GM23338 (cell line): ENCODE data around the gene SNAPIN. TPM values are rescaled to one million over a fixed set of nuclear protein-coding genes. Genes with fewer than 3 reads are reported as not detected.

Source experiments
- ATAC-seq: fragments of 200-7000 bp; cut with Tn5 transposase; 3 replicates; pipeline ENCODE4 v1.9.1; 2020
- DNase-seq: peaks from one replicate; pipeline ENCODE4 v3.0.0-alpha.2; 2015; ENCODE audit warnings: low spot score
- H2AFZ ChIP-seq: fragments of 200-600 bp; sonication (generic); 2 replicates; pipeline ENCODE4 v1.8.0; 2016; ENCODE audit warnings: antibody characterized with exemption, mild to moderate bottlenecking, moderate library complexity
- H3F3A ChIP-seq: fragments of 200-600 bp; sonication (generic); replicated peaks from 2 replicates; pipeline ENCODE4 v1.8.0; 2017; ENCODE audit warnings: antibody characterized with exemption, mixed run types, low read depth
- H3K27ac ChIP-seq: fragments of 200-600 bp; sonication (generic); 2 replicates; pipeline ENCODE4 v1.6.1; 2016; ENCODE audit warnings: low read depth
- H3K27me3 ChIP-seq: fragments of 200-600 bp; sonication (generic); 2 replicates; pipeline ENCODE4 v1.8.0; 2016; ENCODE audit warnings: mild to moderate bottlenecking, mixed run types, moderate library complexity; ENCODE audit not compliant: insufficient read depth
- H3K36me3 ChIP-seq: fragments of 200-600 bp; sonication (generic); 2 replicates; pipeline ENCODE4 v1.8.0; 2016; ENCODE audit warnings: mild to moderate bottlenecking; ENCODE audit not compliant: insufficient read depth
- H3K4me1 ChIP-seq: fragments of 200-600 bp; sonication (generic); 2 replicates; pipeline ENCODE4 v1.8.0; 2016; ENCODE audit warnings: mild to moderate bottlenecking, moderate library complexity; ENCODE audit not compliant: insufficient read depth
- H3K4me2 ChIP-seq: fragments of 200-600 bp; sonication (generic); 2 replicates; pipeline ENCODE4 v1.7.1; 2017; ENCODE audit warnings: mixed run types
- H3K4me3 ChIP-seq: fragments of 200-600 bp; sonication (generic); 2 replicates; pipeline ENCODE4 v1.6.1; 2016; ENCODE audit warnings: mixed run types
- H3K79me2 ChIP-seq: fragments of 200-600 bp; sonication (generic); replicated peaks from 2 replicates; pipeline ENCODE4 v1.8.0; 2017; ENCODE audit warnings: mild to moderate bottlenecking; ENCODE audit not compliant: insufficient read depth
- H3K9me2 ChIP-seq: fragments of 200-600 bp; sonication (generic); 2 replicates; pipeline ENCODE4 v1.8.0; 2017; ENCODE audit not compliant: insufficient read depth
- H4K20me1 ChIP-seq: fragments of 200-600 bp; sonication (generic); replicated peaks from 2 replicates; pipeline ENCODE4 v1.8.0; 2017; ENCODE audit warnings: mild to moderate bottlenecking; ENCODE audit not compliant: insufficient read depth
- H3K27ac Mint-ChIP-seq: 2 replicates; pipeline ENCODE4 v1.8.0; 2020; ENCODE audit warnings: inconsistent platforms, mild to moderate bottlenecking, moderate library complexity, mixed read lengths
- H3K27me3 Mint-ChIP-seq: 3 replicates; pipeline ENCODE4 v1.8.0; 2022; ENCODE audit warnings: low read depth, mild to moderate bottlenecking, moderate library complexity, mixed read lengths, inconsistent platforms; ENCODE audit not compliant: insufficient read depth, poor library complexity
- H3K36me3 Mint-ChIP-seq: 3 replicates; pipeline ENCODE4 v1.8.0; 2021; ENCODE audit warnings: low read depth, mild to moderate bottlenecking, inconsistent platforms, moderate library complexity, mixed read lengths
- H3K4me1 Mint-ChIP-seq: 3 replicates; pipeline ENCODE4 v1.8.0; 2020; ENCODE audit warnings: mild to moderate bottlenecking, inconsistent platforms, mixed read lengths
- H3K4me3 Mint-ChIP-seq: 3 replicates; pipeline ENCODE4 v1.8.0; 2021; ENCODE audit warnings: moderate library complexity, mild to moderate bottlenecking, inconsistent platforms, mixed read lengths
- H3K9me3 Mint-ChIP-seq: 3 replicates; pipeline ENCODE4 v1.8.0; 2020; ENCODE audit warnings: moderate library complexity, mild to moderate bottlenecking, inconsistent platforms, mixed read lengths
- CREB1 ChIP-seq: fragments of 250-450 bp; sonication (Bioruptor Pico); IDR thresholded peaks from 2 replicates; pipeline ENCODE4 v1.5.0; 2020; ENCODE audit warnings: low read depth, mild to moderate bottlenecking, moderate library complexity
- CTCF ChIP-seq, 2 experiments: fragments of 200-600 bp in 1 of 2; sonication (generic) in 1 of 2; conservative IDR thresholded peaks; 2 replicates each; pipeline versions ENCODE4 v1.5.1 to v1.6.1; 2016 to 2017; ENCODE audit warnings: antibody characterized with exemption in 2 of 2, low read depth in 2 of 2, mild to moderate bottlenecking in 2 of 2, moderate library complexity in 1 of 2
- ETS1 ChIP-seq: IDR thresholded peaks from 2 replicates; pipeline ENCODE4 v1.6.1; 2016; ENCODE audit warnings: antibody characterized with exemption
- EZH2 ChIP-seq: fragments of 200-600 bp; sonication (generic); IDR thresholded peaks from one replicate; pipeline ENCODE4 v1.8.0; 2017; ENCODE audit warnings: antibody characterized with exemption, mild to moderate bottlenecking, low read depth; ENCODE audit not compliant: unreplicated experiment
- EZH2phosphoT487 ChIP-seq: fragments of 200-600 bp; sonication (generic); IDR thresholded peaks from one replicate; pipeline ENCODE4 v1.8.1; 2018; ENCODE audit warnings: antibody characterized with exemption; ENCODE audit not compliant: unreplicated experiment
- JUNB ChIP-seq: IDR thresholded peaks from one replicate; pipeline ENCODE4 v1.6.1; 2016; ENCODE audit warnings: antibody characterized with exemption; ENCODE audit not compliant: unreplicated experiment
- NANOG ChIP-seq: IDR thresholded peaks from 2 replicates; pipeline ENCODE4 v1.6.1; 2016; ENCODE audit warnings: antibody characterized with exemption, borderline replicate concordance
- POLR2AphosphoS5 ChIP-seq: IDR thresholded peaks from 2 replicates; pipeline ENCODE4 v1.6.1; 2016; ENCODE audit warnings: antibody characterized with exemption, low read depth
- REST ChIP-seq: IDR thresholded peaks from one replicate; pipeline ENCODE4 v1.6.1; 2018; ENCODE audit warnings: antibody characterized with exemption; ENCODE audit not compliant: unreplicated experiment
- STAT1 ChIP-seq: IDR thresholded peaks from one replicate; pipeline ENCODE4 v1.6.1; 2016; ENCODE audit warnings: antibody characterized with exemption; ENCODE audit not compliant: unreplicated experiment
- ZNF114 ChIP-seq: fragments of 250-450 bp; sonication (Bioruptor Pico); IDR thresholded peaks from 2 replicates; pipeline ENCODE4 v1.5.0; 2020; ENCODE audit warnings: mild to moderate bottlenecking, moderate library complexity
- ZNF331 ChIP-seq: fragments of 250-450 bp; sonication (Bioruptor Pico); IDR thresholded peaks from 2 replicates; pipeline ENCODE4 v1.5.0; 2020; ENCODE audit warnings: low read depth, mild to moderate bottlenecking, moderate library complexity
- ZNF462 ChIP-seq: fragments of 250-450 bp; sonication (Bioruptor Pico); IDR thresholded peaks from 2 replicates; pipeline ENCODE4 v1.5.0; 2020; ENCODE audit warnings: mild to moderate bottlenecking, moderate library complexity
- polyA plus RNA-seq: library from polyadenylated mRNA; unstranded; fragments of >200 nt; fragmentation: Nextera tagmentation; extraction: Ambion mirVana; gene quantifications from 2 replicates; pipeline ENCODE4 v1.2.1, GENCODE V29; 2016
- total RNA-seq: library from RNA; depleted of rRNA; stranded (reverse); fragments of >200 nt; shearing (Covaris generic); gene quantifications from 2 replicates; pipeline ENCODE4 v1.2.3, GENCODE V29; 2014

SNAPIN gene
- total and polyA plus RNA-seq, 2 experiments from 2014 or later = 25.6 to 48.5 TPM

GRCh38 chr1:153640861-153641260, 17.6 kb upstream of the SNAPIN start (continued):
- no peak for TF ChIP-seq ZNF331
- no peak for TF ChIP-seq EZH2

- Histone ChIP-seq H3K4me3 (no peak overlapping the region), H4K20me1 (peaks cover 55% of the 10 kb centered on the region), H3K4me1 (no peaks in the 10 kb centered on the region), H3K4me2 (no peak overlapping the region), H2AFZ (no peak overlapping the region), H3K36me3 (peaks cover 84% of the 10 kb centered on the region), H3K27me3 (no peaks in the 10 kb centered on the region), H3K9me2 (no peaks in the 10 kb centered on the region), H3F3A (peaks cover 56% of the 10 kb centered on the region), H3K27ac (no peak overlapping the region), H3K79me2 (peaks cover 42% of the 10 kb centered on the region)
- DNase-seq (no peak), ATAC-seq (no peak)
- no peak for TF ChIP-seq NANOG
- no peak for TF ChIP-seq CREB1
- no peak for TF ChIP-seq ZNF331
- no peak for TF ChIP-seq REST
- no peak for TF ChIP-seq EZH2
- no peak for TF ChIP-seq ZNF462
- TF ChIP-seq ETS1 = no peak
- TF ChIP-seq CTCF (conservative IDR thresholded peaks at IDR 0.05; ENCODE audit: low read depth in 2 of 2) = no peak
- TF ChIP-seq JUNB = no peak
- no peak for TF ChIP-seq EZH2phosphoT487
- TF ChIP-seq STAT1 = no peak
- TF ChIP-seq ZNF114 (CRISPR knock-in tag) = no peak
- TF ChIP-seq POLR2AphosphoS5 = no peak
- Mint-ChIP-seq H3K4me1 (peaks cover 2% of the 10 kb centered on the region; the same call in 2 of the 3 replicates), H3K9me3 (no peaks in the 10 kb centered on the region), H3K36me3 (peaks cover 93% of the 10 kb centered on the region), H3K27ac (no peak overlapping the region), H3K27me3 (peaks cover 3% of the 10 kb centered on the region), H3K4me3 (no peak overlapping the region)
Measured at GRCh38 chr1:153642161-153642560, 16.3 kb upstream of the SNAPIN start.
